ENCODE data around the gene FREM1. TPM values are rescaled to one million over a fixed set of nuclear protein-coding genes. Genes with fewer than 3 reads are reported as not detected.
"Not testable (repeated sequence)": the region's sequence is repeated elsewhere in the genome, so short reads cannot be mapped to it uniquely, and the experiment has no call there.

The FREM1 gene
- total and polyA plus RNA-seq, 2 experiments from 2014 or later = 9.2 to 54.4 TPM

- H3K36me3 ChIP-seq = no peaks in the 10 kb centered on the region
- peaks cover 15% of the 10 kb centered on the region for H3K4me1 ChIP-seq (ENCODE audit: low read depth)
- H3K27me3 ChIP-seq = no peaks in the 10 kb centered on the region
- no peak overlapping the region for H3K27ac ChIP-seq
- TF ChIP-seq CTCF (IDR thresholded peaks at IDR 0.05; ENCODE audit: low read depth, low read length) = no peak
- H3K4me3 ChIP-seq = no peak overlapping the region
- DNase-seq (ENCODE audit: low read depth in 1 of 2, low spot score in 1 of 2) = no peak
- no peaks in the 10 kb centered on the region for H3K9me3 ChIP-seq (ENCODE audit: low read depth)
Measured at GRCh38 chr9:14923701-14924100, 13.5 kb upstream of the FREM1 start.

GRCh38 chr9:14920805-14921204, 10.6 kb upstream of the FREM1 start:
- not testable (repeated sequence) for H3K4me3 ChIP-seq; DNase-seq (ENCODE audit: low read depth in 1 of 2, low spot score in 1 of 2); H3K4me1 ChIP-seq (ENCODE audit: low read depth); H3K9me3 ChIP-seq (ENCODE audit: low read depth); H3K27ac ChIP-seq; H3K27me3 ChIP-seq; H3K36me3 ChIP-seq

GRCh38 chr9:14913366-14913765, 3.1 kb upstream of the FREM1 start:
- no peak for DNase-seq (ENCODE audit: low read depth in 1 of 2, low spot score in 1 of 2)
- Histone ChIP-seq H3K4me1 (ENCODE audit: low read depth) (peaks cover 13% of the 10 kb centered on the region), H3K9me3 (ENCODE audit: low read depth) (no peaks in the 10 kb centered on the region), H3K36me3 (no peaks in the 10 kb centered on the region), H3K27ac (no peak overlapping the region), H3K27me3 (no peaks in the 10 kb centered on the region), H3K4me3 (no peak overlapping the region)
- TF ChIP-seq CTCF (IDR thresholded peaks at IDR 0.05; ENCODE audit: low read depth, low read length) = no peak

GRCh38 chr9:14912859-14913258, 2.6 kb upstream of the FREM1 start:
- TF ChIP-seq CTCF (IDR thresholded peaks at IDR 0.05; ENCODE audit: low read depth, low read length) = no peak
- no peak for DNase-seq (ENCODE audit: low read depth in 1 of 2, low spot score in 1 of 2)
- Histone ChIP-seq H3K4me3 (no peak overlapping the region), H3K27ac (no peak overlapping the region), H3K4me1 (ENCODE audit: low read depth) (peaks cover 18% of the 10 kb centered on the region), H3K27me3 (no peaks in the 10 kb centered on the region), H3K36me3 (no peaks in the 10 kb centered on the region), H3K9me3 (ENCODE audit: low read depth) (no peaks in the 10 kb centered on the region)

- Histone ChIP-seq H3K4me1 (ENCODE audit: low read depth) (peaks cover 35% of the 10 kb centered on the region), H3K9me3 (ENCODE audit: low read depth) (no peaks in the 10 kb centered on the region), H3K4me3 (no peak overlapping the region), H3K27me3 (no peaks in the 10 kb centered on the region), H3K27ac (peak overlapping the region; percentile 85), H3K36me3 (no peaks in the 10 kb centered on the region)
- DNase-seq (ENCODE audit: low read depth in 1 of 2, low spot score in 1 of 2) = no peak
- TF ChIP-seq CTCF (IDR thresholded peaks at IDR 0.05; ENCODE audit: low read depth, low read length) = no peak
Measured at GRCh38 chr9:14911046-14911445, 818 bp upstream of the FREM1 start.

GRCh38 chr9:14909601-14909960, 647 bp downstream of the FREM1 start:
- DNase-seq (ENCODE audit: low read depth in 1 of 2, low spot score in 1 of 2) = no peak
- H3K27ac ChIP-seq = peak overlapping the region; percentile 85
- peak overlapping the region; percentile 34 for H3K4me3 ChIP-seq

More at GRCh38 chr9:14909601-14909960, 647 bp downstream of the FREM1 start:
- H3K36me3 ChIP-seq = no peaks in the 10 kb centered on the region
- peaks cover 44% of the 10 kb centered on the region for H3K4me1 ChIP-seq (ENCODE audit: low read depth)
- H3K27me3 ChIP-seq = no peaks in the 10 kb centered on the region
- TF ChIP-seq CTCF (IDR thresholded peaks at IDR 0.05; ENCODE audit: low read depth, low read length) = no peak
- H3K9me3 ChIP-seq (ENCODE audit: low read depth) = no peaks in the 10 kb centered on the region

Measured in cardiac muscle cell (in vitro differentiated cells and primary cell).